Spinal cord (tissue), 10 donors: Measurements from ENCODE around the gene LPXN. TPM values are rescaled to one million over a fixed set of nuclear protein-coding genes. Genes with fewer than 3 reads are reported as not detected.
"Not testable (repeated sequence)": the region's sequence is repeated elsewhere in the genome, so short reads cannot be mapped to it uniquely, and the experiment has no call there.

Source experiments
- DNase-seq, 6 donors: peaks; one replicate each; pipeline versions ENCODE4 v3.0.0 to v3.0.0-alpha.2; 2013 to 2015; ENCODE audit warnings: low spot score in 6 of 6, low read depth in 4 of 6
- H3K27ac ChIP-seq: one replicate; pipeline ENCODE4 v1.5.1; 2013; ENCODE audit warnings: low read depth, low read length, control low read depth
- H3K27me3 ChIP-seq: one replicate; pipeline ENCODE4 v1.6.1; 2013; ENCODE audit warnings: low read length; ENCODE audit not compliant: control insufficient read depth, insufficient read depth
- H3K36me3 ChIP-seq: one replicate; pipeline ENCODE4 v1.6.1; 2013; ENCODE audit warnings: low read length; ENCODE audit not compliant: control insufficient read depth, insufficient read depth
- H3K4me1 ChIP-seq: one replicate; pipeline ENCODE4 v1.6.1; 2013; ENCODE audit warnings: low read length; ENCODE audit not compliant: control insufficient read depth, insufficient read depth
- H3K4me3 ChIP-seq: one replicate; pipeline ENCODE4 v1.5.1; 2013; ENCODE audit warnings: low read depth, low read length, control low read depth
- H3K9me3 ChIP-seq: one replicate; pipeline ENCODE4 v1.6.1; 2013; ENCODE audit warnings: low read length; ENCODE audit not compliant: control insufficient read depth, insufficient read depth
- WGBS: methylation state at CpG from one replicate; pipeline ENCODE4 v1.1.5; 2013; ENCODE audit warnings: missing lambda C conversion rate; ENCODE audit not compliant: insufficient coverage; 5-methylcytosine and 5-hydroxymethylcytosine counted together
- polyA plus RNA-seq, 2 donors: library from polyadenylated mRNA; unstranded; fragments of 120-200 nt; gene quantifications; one replicate each; pipeline ENCODE4 v1.2.1, GENCODE V29; 2013; ENCODE audit not compliant: insufficient read length in 2 of 2
- total RNA-seq, 2 donors: library from RNA; depleted of rRNA in 1 of 2; stranded (reverse); fragments of 120-200 nt in 1 of 2; fragments of >200 nt in 1 of 2; gene quantifications; one replicate each; pipeline versions ENCODE4 v1.2.3 to v1.2.4, GENCODE V29; 2013 to 2014
- donor health status: healthy.

LPXN gene
- total and polyA plus RNA-seq, 4 donors, result 5.8 to 9.3 (median 6.5) TPM

GRCh38 chr11:58572906-58573305 lies 2.8 kb downstream of the LPXN start:
- not testable (repeated sequence) for H3K4me3 ChIP-seq, DNase-seq, H3K36me3 ChIP-seq, H3K27ac ChIP-seq, H3K27me3 ChIP-seq, H3K9me3 ChIP-seq, H3K4me1 ChIP-seq
- 93% methylated on average over 5 of the region's 14 CpGs for WGBS

GRCh38 chr11:58567889-58568512 lies 7.7 kb downstream of the LPXN start:
- H3K27me3 ChIP-seq, result no peaks in the 10 kb centered on the region
- peak in 3 of 6 donors; percentile 37 to 75 (median 62) for DNase-seq

GRCh38 chr11:58564231-58564630 lies 11.4 kb downstream of the LPXN start:
- peaks cover 1% of the 10 kb centered on the region for H3K36me3 ChIP-seq
- H3K9me3 ChIP-seq, result no peaks in the 10 kb centered on the region
- no peaks in the 10 kb centered on the region for H3K4me1 ChIP-seq
- H3K27me3 ChIP-seq, result no peaks in the 10 kb centered on the region
- no peak overlapping the region for H3K27ac ChIP-seq
- DNase-seq, result no peak
- H3K4me3 ChIP-seq, result no peak overlapping the region

More at GRCh38 chr11:58567889-58568512, 7.7 kb downstream of the LPXN start:
- WGBS, result 100% methylated on average over 1 of the region's 4 CpGs
- H3K36me3 ChIP-seq, result peaks cover 4% of the 10 kb centered on the region
- H3K9me3 ChIP-seq, result no peaks in the 10 kb centered on the region
- H3K4me3 ChIP-seq, result no peak overlapping the region
- no peak overlapping the region for H3K27ac ChIP-seq
- no peaks in the 10 kb centered on the region for H3K4me1 ChIP-seq

- no peak overlapping the region for H3K27ac ChIP-seq
- H3K27me3 ChIP-seq, result no peaks in the 10 kb centered on the region
- no peaks in the 10 kb centered on the region for H3K9me3 ChIP-seq
- no peaks in the 10 kb centered on the region for H3K4me1 ChIP-seq
- DNase-seq, result no peak
- H3K36me3 ChIP-seq, result no peaks in the 10 kb centered on the region
- H3K4me3 ChIP-seq, result no peak overlapping the region
Observed at GRCh38 chr11:58562375-58562800, 13.3 kb downstream of the LPXN start.

- no peaks in the 10 kb centered on the region for H3K27me3 ChIP-seq
- H3K27ac ChIP-seq, result no peak overlapping the region
- no peak overlapping the region for H3K4me3 ChIP-seq
- no peaks in the 10 kb centered on the region for H3K9me3 ChIP-seq
- H3K36me3 ChIP-seq, result no peaks in the 10 kb centered on the region
- no peaks in the 10 kb centered on the region for H3K4me1 ChIP-seq
- peak in 1 of 6 donors; percentile 37 for DNase-seq
- WGBS, result 29% methylated on average over 2 of the region's 2 CpGs
Observed at GRCh38 chr11:58561394-58562098, 14.1 kb downstream of the LPXN start.

GRCh38 chr11:58560842-58561241 lies 14.8 kb downstream of the LPXN start:
- H3K27me3 ChIP-seq, result no peaks in the 10 kb centered on the region
- no peak overlapping the region for H3K4me3 ChIP-seq
- no CpG with 5 or more reads among the region's 2 CpGs for WGBS
- DNase-seq, result no peak
- H3K4me1 ChIP-seq, result no peaks in the 10 kb centered on the region
- no peaks in the 10 kb centered on the region for H3K36me3 ChIP-seq
- H3K27ac ChIP-seq, result no peak overlapping the region
- no peaks in the 10 kb centered on the region for H3K9me3 ChIP-seq

GRCh38 chr11:58549644-58550043 lies 26.0 kb downstream of the LPXN start:
- Histone ChIP-seq H3K27me3 (no peaks in the 10 kb centered on the region), H3K36me3 (peaks cover 22% of the 10 kb centered on the region), H3K27ac (no peak overlapping the region), H3K4me1 (no peaks in the 10 kb centered on the region), H3K4me3 (no peak overlapping the region), H3K9me3 (no peaks in the 10 kb centered on the region)
- 96% methylated on average over 6 of the region's 7 CpGs for WGBS
- no peak for DNase-seq

GRCh38 chr11:58546841-58547240 lies 28.8 kb downstream of the LPXN start:
- Histone ChIP-seq H3K4me1 (no peaks in the 10 kb centered on the region), H3K36me3 (peaks cover 13% of the 10 kb centered on the region), H3K4me3 (no peak overlapping the region), H3K27ac (no peak overlapping the region), H3K27me3 (no peaks in the 10 kb centered on the region), H3K9me3 (no peaks in the 10 kb centered on the region)
- no CpG with 5 or more reads among the region's 1 CpG for WGBS
- DNase-seq, result no peak

- DNase-seq, result no peak
- Histone ChIP-seq H3K27me3 (no peaks in the 10 kb centered on the region), H3K27ac (no peak overlapping the region), H3K4me1 (no peaks in the 10 kb centered on the region), H3K9me3 (no peaks in the 10 kb centered on the region), H3K4me3 (no peak overlapping the region), H3K36me3 (peaks cover 13% of the 10 kb centered on the region)
- WGBS, result 93% methylated on average over 25 of the region's 25 CpGs
Observed at GRCh38 chr11:58531865-58532341, 43.8 kb downstream of the LPXN start.

- H3K27ac ChIP-seq, result no peak overlapping the region
- H3K27me3 ChIP-seq, result no peaks in the 10 kb centered on the region
- 95% methylated on average over 3 of the region's 3 CpGs for WGBS
- no peak overlapping the region for H3K4me3 ChIP-seq
- peaks cover 13% of the 10 kb centered on the region for H3K36me3 ChIP-seq
- no peak for DNase-seq
- no peaks in the 10 kb centered on the region for H3K9me3 ChIP-seq
- no peaks in the 10 kb centered on the region for H3K4me1 ChIP-seq
Observed at GRCh38 chr11:58530236-58530635, 45.4 kb downstream of the LPXN start.
